ENCODE results near the gene KERA.

KERA gene

GRCh38 chr12:91072931-91073330, 15.1 kb upstream of the KERA start:
- DNase-seq, result no peak

GRCh38 chr12:91070936-91071335, 13.1 kb upstream of the KERA start:
- no peak for DNase-seq

- no peak for DNase-seq
Measured at GRCh38 chr12:91065396-91065795, 7.6 kb upstream of the KERA start.

- no peak for DNase-seq
Measured at GRCh38 chr12:91064640-91065039, 6.8 kb upstream of the KERA start.

GRCh38 chr12:91061091-91061490, 3.3 kb upstream of the KERA start:
- DNase-seq, result no peak

- no peak for DNase-seq
Measured at GRCh38 chr12:91059211-91059610, 1.4 kb upstream of the KERA start.

GRCh38 chr12:91058786-91059185, 962 bp upstream of the KERA start:
- DNase-seq, result no peak

- DNase-seq, result no peak
Measured at GRCh38 chr12:91056488-91056887, 1.3 kb downstream of the KERA start.

GRCh38 chr12:91055976-91056375, 1.8 kb downstream of the KERA start:
- no peak for DNase-seq

GRCh38 chr12:91053951-91054715, 3.7 kb downstream of the KERA start:
- DNase-seq, result no peak

GRCh38 chr12:91052026-91052425, 5.8 kb downstream of the KERA start:
- no peak for DNase-seq

GRCh38 chr12:91044586-91044985, 13.2 kb downstream of the KERA start:
- no peak for DNase-seq

GRCh38 chr12:91043408-91043807, 14.4 kb downstream of the KERA start:
- DNase-seq, result no peak

GRCh38 chr12:91040096-91040755, 17.6 kb downstream of the KERA start:
- no peak for DNase-seq

GRCh38 chr12:91037276-91037675, 20.5 kb downstream of the KERA start:
- no peak for DNase-seq

- DNase-seq, result peak; percentile 83 to 94
Measured at GRCh38 chr12:91033251-91033650, 24.6 kb downstream of the KERA start.

GRCh38 chr12:91023326-91024004, 34.4 kb downstream of the KERA start:
- peak; percentile 17 to 41 for DNase-seq

GRCh38 chr12:91021076-91021475, 36.7 kb downstream of the KERA start:
- DNase-seq, result no peak

GRCh38 chr12:91019455-91019854, 38.4 kb downstream of the KERA start:
- DNase-seq, result no peak

- no peak for DNase-seq
Measured at GRCh38 chr12:91017511-91018263, 40.1 kb downstream of the KERA start.

- no peak for DNase-seq
Measured at GRCh38 chr12:91017043-91017442, 40.8 kb downstream of the KERA start.

- no peak for DNase-seq
Measured at GRCh38 chr12:91009319-91009950, 48.4 kb downstream of the KERA start.
